Non-pigmented ciliary epithelial cell (primary cell): ENCODE results near the gene ABO.
"Not testable (repeated sequence)": the region's sequence is repeated elsewhere in the genome, so short reads cannot be mapped to it uniquely, and the experiment has no call there.

Experiments used
- DNase-seq: peaks from one replicate; pipeline ENCODE4 v3.0.0-alpha.2; 2010; ENCODE audit warnings: low read depth

Gene ABO

GRCh38 chr9:133225171-133226011 lies 49.6 kb downstream of the ABO start:
- no peak for DNase-seq

GRCh38 chr9:133224762-133225161 lies 50.2 kb downstream of the ABO start:
- no peak for DNase-seq

GRCh38 chr9:133223159-133223756 lies 51.7 kb downstream of the ABO start:
- not testable (repeated sequence) for DNase-seq

DNA sequence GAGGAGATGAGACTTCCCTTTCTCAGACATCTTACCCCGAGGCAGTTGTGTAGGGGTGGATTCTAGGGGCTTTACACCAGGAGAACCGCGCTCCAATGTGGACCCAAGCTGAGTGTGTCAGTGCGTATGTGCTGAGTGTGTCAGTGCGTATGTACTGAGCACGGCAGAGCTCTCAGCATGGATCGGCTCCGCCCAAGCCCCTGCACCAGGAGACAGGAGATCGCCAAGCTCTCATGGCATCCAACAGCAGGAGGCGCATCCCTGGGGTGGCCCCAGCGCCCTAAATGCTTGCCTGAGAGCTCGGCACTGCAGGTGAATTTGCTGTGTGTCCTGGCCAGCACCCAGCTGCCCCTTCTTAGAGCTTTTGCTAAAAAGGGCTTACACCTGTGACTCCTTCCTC lies 53.0 kb downstream of the ABO start:
- not testable (repeated sequence) for DNase-seq

DNA sequence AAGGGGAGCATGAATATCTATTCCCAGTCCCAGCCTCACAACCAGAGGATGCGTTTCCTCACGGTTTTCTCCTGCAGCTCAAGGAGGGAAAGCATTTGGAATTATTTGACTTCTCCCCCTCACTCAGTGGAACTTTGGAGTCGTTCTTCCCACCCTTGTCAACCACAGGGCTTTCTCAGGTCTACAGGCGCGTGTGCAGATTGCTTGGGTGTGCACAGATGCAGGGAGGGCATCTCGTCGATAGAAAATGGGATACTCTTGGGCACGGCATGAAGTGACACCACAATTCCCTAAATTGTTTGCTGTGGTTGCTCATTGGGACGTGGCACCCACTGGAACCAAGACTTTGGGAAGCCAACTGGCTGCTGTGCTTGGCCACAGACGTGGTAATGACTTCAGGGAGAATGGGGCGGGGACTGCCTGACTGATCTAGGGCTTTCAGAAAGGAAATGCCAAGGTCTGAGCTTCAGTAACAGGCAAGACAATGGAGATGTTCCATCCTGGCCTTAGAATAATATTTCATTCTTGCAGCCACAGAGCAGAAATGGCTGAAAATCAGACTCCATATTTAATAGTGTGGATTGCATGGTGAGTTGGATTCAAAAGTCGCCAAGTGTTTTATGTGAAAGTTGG lies 53.7 kb downstream of the ABO start:
- no peak for DNase-seq

DNA sequence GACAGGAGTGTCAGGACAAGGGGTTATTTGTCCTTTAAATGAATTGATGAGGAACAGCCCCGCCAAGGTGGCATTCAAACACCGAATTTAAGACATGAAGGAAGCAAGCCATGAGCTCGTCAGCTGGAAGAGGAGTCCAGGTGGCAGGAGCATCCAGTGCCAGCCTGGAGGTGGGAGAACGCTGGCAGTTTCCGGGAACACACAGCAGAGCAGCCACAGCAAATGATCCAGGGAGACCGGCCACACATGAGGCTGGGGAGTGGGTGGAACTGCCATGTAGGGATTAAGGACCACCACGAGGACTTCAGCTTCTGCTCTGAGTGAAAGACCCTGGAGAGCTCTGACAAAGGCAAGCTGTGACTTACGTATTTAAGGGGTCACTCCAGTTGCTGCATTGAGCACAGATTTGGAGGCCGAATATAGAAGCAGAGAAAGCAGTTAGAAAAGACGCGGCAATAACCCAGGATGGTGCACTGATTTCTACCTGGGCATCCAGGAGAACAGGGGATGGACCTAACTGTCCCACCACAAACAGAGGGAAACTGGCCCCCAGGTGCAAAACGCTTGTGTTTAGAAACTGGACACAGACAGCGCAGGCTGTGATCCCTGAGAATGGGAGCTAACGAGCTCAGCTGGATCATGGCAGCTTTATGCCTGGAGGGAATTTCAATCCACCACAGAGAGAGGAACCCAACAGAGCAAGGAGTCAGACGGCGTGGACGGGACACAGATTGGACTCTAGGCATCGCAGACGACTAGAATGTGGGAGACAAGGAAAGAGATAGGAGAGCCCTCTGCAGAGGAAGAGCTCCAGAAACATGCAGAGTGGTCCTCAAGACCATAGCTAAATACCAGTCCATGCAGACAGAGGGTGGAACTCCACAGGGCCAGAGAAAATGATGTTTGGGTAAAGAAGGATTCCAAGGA lies 56.7 kb downstream of the ABO start:
- DNase-seq = not testable (repeated sequence)

- DNase-seq = not testable (repeated sequence)
Measured at GRCh38 chr9:133217333-133217988, 57.5 kb downstream of the ABO start.

DNA sequence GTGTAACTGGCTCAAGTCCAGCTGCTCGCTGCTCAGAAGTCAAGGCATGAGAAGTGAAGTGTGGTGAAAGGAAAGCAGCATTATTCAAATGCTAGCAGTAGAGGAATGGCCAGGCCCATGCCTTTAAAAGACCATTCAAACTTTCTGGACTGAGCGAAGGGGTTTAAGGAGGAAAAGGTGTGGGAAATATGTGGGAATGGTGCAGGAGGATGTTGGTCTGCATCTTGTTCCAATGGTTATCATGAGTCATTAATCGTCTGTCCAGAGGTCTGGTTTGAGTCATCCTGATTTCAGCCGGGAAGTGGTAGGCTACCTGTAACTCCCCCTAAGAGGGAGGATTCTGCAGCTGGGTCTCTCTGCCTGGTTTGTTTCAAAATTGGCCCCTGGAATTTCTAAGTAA lies 60.7 kb downstream of the ABO start:
- DNase-seq = not testable (repeated sequence)

- no peak for DNase-seq
Measured at GRCh38 chr9:133210609-133211008, 64.4 kb downstream of the ABO start.

- DNase-seq = no peak
Measured at GRCh38 chr9:133210202-133210532, 64.8 kb downstream of the ABO start.

- not testable (repeated sequence) for DNase-seq
Measured at GRCh38 chr9:133209327-133210201, 65.4 kb downstream of the ABO start.

DNA sequence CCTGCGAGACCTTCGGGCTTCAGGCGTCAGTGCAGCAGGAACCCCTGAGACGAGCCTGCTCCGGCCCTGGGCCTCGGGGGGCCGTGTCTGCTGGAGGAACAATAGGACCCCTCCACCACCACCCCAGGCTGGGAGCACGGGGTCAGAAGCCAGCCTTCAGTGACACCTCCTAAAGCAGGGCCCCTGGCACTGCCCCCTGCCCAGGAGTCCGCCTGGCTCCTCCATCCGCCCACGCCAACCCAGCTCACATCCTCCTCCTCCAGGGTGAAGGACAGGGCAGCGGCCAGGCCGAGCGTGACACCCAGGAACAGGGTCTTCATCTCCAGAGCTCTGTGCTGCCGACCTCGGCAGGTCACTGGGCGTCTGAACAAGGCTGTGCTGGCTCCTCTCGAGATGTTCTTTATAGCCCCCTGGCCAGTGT lies 66.1 kb downstream of the ABO start, which contains the start of gene OBP2B:
Gene OBP2B (minus strand): TSS at position 371 of the 421 bp plus-strand sequence. CDS start 51 bp downstream, at position 320.
- not testable (repeated sequence) for DNase-seq

DNA sequence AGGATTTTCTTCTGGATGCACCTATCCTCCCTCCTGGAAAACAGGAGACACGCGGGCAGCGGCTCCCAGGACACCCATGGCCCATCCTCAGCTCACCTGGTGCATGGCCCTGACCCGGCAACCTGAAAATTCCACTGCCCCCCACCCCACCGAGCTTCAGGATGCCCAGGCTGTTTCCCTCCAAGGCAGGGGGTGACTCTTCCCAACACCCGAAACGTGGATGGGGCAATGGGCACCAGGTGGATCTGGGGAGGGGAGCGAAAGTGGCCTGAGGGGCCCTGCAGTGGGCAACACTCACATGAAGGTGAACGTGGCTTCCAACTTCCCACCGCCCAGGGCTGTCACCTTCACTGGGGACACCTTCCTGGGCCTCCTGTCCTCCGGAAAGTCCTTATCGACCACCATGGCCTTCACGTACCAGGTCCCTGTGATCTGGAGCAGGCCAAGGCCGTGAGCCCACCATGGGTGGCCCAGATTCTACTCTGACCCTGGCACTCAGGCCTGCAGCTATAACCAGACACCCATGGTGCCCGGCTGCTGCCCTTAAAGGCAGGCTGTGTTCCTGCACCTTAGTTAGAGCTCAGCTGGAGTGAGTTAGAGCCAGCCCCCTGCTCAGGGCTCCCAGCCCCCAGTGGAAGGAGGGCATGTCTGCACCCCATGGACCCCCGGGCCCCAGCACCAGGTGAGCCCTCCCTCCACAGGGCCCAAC lies 66.7 kb downstream of the ABO start:
- not testable (repeated sequence) for DNase-seq

GRCh38 chr9:133207540-133208170 lies 67.3 kb downstream of the ABO start:
- DNase-seq = no peak

- no peak for DNase-seq
Measured at GRCh38 chr9:133207021-133207531, 67.9 kb downstream of the ABO start.

DNA sequence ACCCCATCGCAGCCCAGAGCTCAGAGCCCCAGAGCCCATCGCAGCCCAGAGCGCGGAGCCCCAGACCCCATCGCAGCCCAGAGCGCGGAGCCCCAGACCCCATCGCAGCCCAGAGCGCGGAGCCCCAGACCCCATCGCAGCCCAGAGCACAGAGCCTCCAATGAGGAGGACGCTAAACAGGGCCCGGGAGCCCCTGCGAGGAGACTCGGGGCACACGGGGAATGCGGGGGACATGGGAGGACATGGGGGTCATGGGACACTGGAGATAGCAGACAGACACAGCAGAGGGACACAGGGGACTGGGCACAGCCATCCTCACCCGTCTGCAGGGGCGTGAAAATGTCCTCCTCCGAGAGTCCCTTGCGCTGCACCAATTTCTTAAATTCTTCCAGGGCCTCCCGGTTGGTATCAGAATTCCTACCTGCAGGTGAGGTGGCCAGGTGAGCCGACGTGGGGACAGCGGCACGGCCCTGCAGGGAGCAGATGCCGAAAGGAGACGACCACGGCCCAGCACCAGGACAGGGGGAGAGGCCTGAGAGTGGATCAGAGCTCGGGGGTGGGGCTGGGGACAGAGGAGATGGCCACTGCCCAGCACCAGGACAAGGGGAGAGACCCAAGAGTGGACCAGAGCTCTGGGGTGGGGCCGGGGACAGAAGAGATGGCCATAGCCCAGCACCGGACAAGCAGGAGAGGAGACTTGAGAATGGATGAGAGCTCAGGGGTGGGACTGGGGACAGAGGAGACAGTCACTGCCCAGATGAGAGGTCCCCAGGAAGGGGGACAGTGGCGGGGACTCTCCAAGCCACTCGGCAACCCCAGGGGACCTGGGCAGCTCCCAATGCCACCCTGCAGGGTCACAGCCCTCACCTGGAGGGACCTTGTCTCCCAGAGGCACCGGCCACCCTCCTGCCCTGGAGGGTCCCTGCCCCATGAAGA lies 68.7 kb downstream of the ABO start:
- no peak for DNase-seq

- DNase-seq = not testable (repeated sequence)
Measured at GRCh38 chr9:133205481-133205887, 69.5 kb downstream of the ABO start.
